CD4-positive, alpha-beta T cell (primary cell): ENCODE results near the gene AMMECR1L. TPM values are rescaled to one million over a fixed set of nuclear protein-coding genes. Genes with fewer than 3 reads are reported as not detected.

Experiments used
- ATAC-seq: fragments of 200-7000 bp; cut with Tn5 transposase; one replicate; pipeline ENCODE4 v1.10.0; 2022; ENCODE audit warnings: mild to moderate bottlenecking; ENCODE audit not compliant: poor library complexity
- CTCF ChIA-PET: fragments of 350-600 bp; sonication (Branson Sonifier 250); formaldehyde crosslinking; loops from one replicate; lab custom pipeline; 2021; ENCODE audit warnings: antibody characterized with exemption, inconsistent platforms; lab: Charles Lee
- POLR2A ChIA-PET: fragments of 350-600 bp; sonication (Branson Sonifier 250); formaldehyde crosslinking; loops from one replicate; lab custom pipeline; 2021; ENCODE audit warnings: antibody characterized with exemption, inconsistent platforms; lab: Charles Lee
- DNase-seq, 14 experiments: peaks; one replicate each; pipeline ENCODE4 v3.0.0-alpha.2; 2013 to 2020; ENCODE audit warnings: mixed read lengths in 2 of 14
- H3K27ac ChIP-seq, 2 donors: one replicate each; pipeline versions ENCODE4 v1.5.1 to v1.7.0; 2013; ENCODE audit warnings: low read length in 2 of 2, low read depth in 1 of 2, mild to moderate bottlenecking in 1 of 2
- H3K27me3 ChIP-seq, 2 experiments: 1 replicate in 1 of 2; 2 replicates in 1 of 2; pipeline versions ENCODE4 v1.6.1 to v1.7.0; 2013; ENCODE audit warnings: low read length in 2 of 2, control low read depth in 1 of 2, mild to moderate bottlenecking in 1 of 2, moderate library complexity in 1 of 2; ENCODE audit not compliant: insufficient read depth in 2 of 2, control insufficient read depth in 1 of 2
- H3K36me3 ChIP-seq: one replicate; pipeline ENCODE4 v1.6.1; 2013; ENCODE audit warnings: low read length, control low read depth; ENCODE audit not compliant: insufficient read depth
- H3K4me1 ChIP-seq: one replicate; pipeline ENCODE4 v1.6.1; 2013; ENCODE audit warnings: low read length, control low read depth; ENCODE audit not compliant: insufficient read depth
- H3K4me3 ChIP-seq: one replicate; pipeline ENCODE4 v1.5.1; 2013; ENCODE audit warnings: mild to moderate bottlenecking, low read length, moderate library complexity
- H3K9me3 ChIP-seq, 2 experiments: 1 replicate in 1 of 2; 2 replicates in 1 of 2; pipeline versions ENCODE4 v1.6.1 to v1.7.0; 2013; ENCODE audit warnings: low read length in 2 of 2, mild to moderate bottlenecking in 2 of 2, control low read depth in 1 of 2, moderate library complexity in 1 of 2; ENCODE audit not compliant: control insufficient read depth in 1 of 2, insufficient read depth in 1 of 2
- H3K27ac Mint-ChIP-seq: one replicate; pipeline ENCODE4 v1.8.0; 2020; ENCODE audit warnings: mixed read lengths
- H3K27me3 Mint-ChIP-seq: one replicate; pipeline ENCODE4 v1.8.0; 2021; ENCODE audit warnings: mixed read lengths
- H3K36me3 Mint-ChIP-seq: one replicate; pipeline ENCODE4 v1.8.0; 2021; ENCODE audit warnings: low read depth, mixed read lengths
- H3K4me1 Mint-ChIP-seq: one replicate; pipeline ENCODE4 v1.8.0; 2021; ENCODE audit warnings: low read depth, mixed read lengths
- H3K4me3 Mint-ChIP-seq: one replicate; pipeline ENCODE4 v1.8.0; 2020; ENCODE audit warnings: mild to moderate bottlenecking, mixed read lengths
- H3K9me3 Mint-ChIP-seq: one replicate; pipeline ENCODE4 v1.8.0; 2020; ENCODE audit warnings: mixed read lengths
- CTCF ChIP-seq: fragments of 200-600 bp; IDR thresholded peaks from one replicate; pipeline ENCODE4 v1.8.0; 2022; ENCODE audit warnings: antibody characterized with exemption, mild to moderate bottlenecking
- intact Hi-C, 2 experiments: fragments of 100-400 bp; cut with DNase I in 1 of 2; cut with micrococcal nuclease in 1 of 2; formaldehyde crosslinking; loops; one replicate each; pipeline versions ENCODE4 v1.15.1 to v1.9.0; 2023 to 2025; cut with DNase I, micrococcal nuclease
- total RNA-seq, 174 experiments: library from RNA in 2 of 174; stranded (reverse) in 2 of 174; gene quantifications; one replicate each; pipeline ENCODE4 v1.2.3 and lab custom pipeline; 2021 to 2026

Gene AMMECR1L
- total RNA-seq, 2 experiments from 2014 or later, result 9.6 to 10.1 TPM

- CTCF ChIA-PET, result no interaction called here
- H3K27ac Mint-ChIP-seq, result no peak overlapping the region
Measured at GRCh38 chr2:127913808-127914457, 28.2 kb upstream of the AMMECR1L start.

GRCh38 chr2:127911737-127912136, 26.0 kb upstream of the AMMECR1L start:
- H3K27ac Mint-ChIP-seq, result no peak overlapping the region
- H3K27ac ChIP-seq, result no peak overlapping the region
- H3K27me3 Mint-ChIP-seq, result peaks cover 6% of the 10 kb centered on the region
- POLR2A ChIA-PET, result no interaction called here
- H3K4me3 Mint-ChIP-seq, result no peak overlapping the region
- intact Hi-C loops, result no loop called here
- DNase-seq, result no peak
- H3K9me3 ChIP-seq, result no peaks in the 10 kb centered on the region
- no peaks in the 10 kb centered on the region for H3K4me1 Mint-ChIP-seq
- TF ChIP-seq CTCF, result no peak
- CTCF ChIA-PET, result no interaction called here
- no peak for ATAC-seq
- H3K9me3 Mint-ChIP-seq, result no peaks in the 10 kb centered on the region
- peaks cover 0 to 2% of the 10 kb centered on the region in 2 experiments for H3K27me3 ChIP-seq
- no peaks in the 10 kb centered on the region for H3K4me1 ChIP-seq
- no peaks in the 10 kb centered on the region for H3K36me3 Mint-ChIP-seq
- H3K4me3 ChIP-seq, result no peak overlapping the region
- no peaks in the 10 kb centered on the region for H3K36me3 ChIP-seq

More at GRCh38 chr2:127913808-127914457, 28.2 kb upstream of the AMMECR1L start:
- TF ChIP-seq CTCF, result no peak
- Histone ChIP-seq H3K36me3 (no peaks in the 10 kb centered on the region), H3K27me3 (no peaks in the 10 kb centered on the region), H3K9me3 (no peaks in the 10 kb centered on the region), H3K4me1 (no peaks in the 10 kb centered on the region), H3K27ac (no peak overlapping the region), H3K4me3 (no peak overlapping the region)
- Mint-ChIP-seq H3K4me1 (no peaks in the 10 kb centered on the region), H3K9me3 (no peaks in the 10 kb centered on the region), H3K27me3 (no peaks in the 10 kb centered on the region), H3K4me3 (no peak overlapping the region), H3K36me3 (no peaks in the 10 kb centered on the region)
- intact Hi-C loops, result no loop called here
- ATAC-seq (no peak), DNase-seq (no peak)
- POLR2A ChIA-PET, result no interaction called here

- Mint-ChIP-seq H3K36me3 (no peaks in the 10 kb centered on the region), H3K27me3 (peaks cover 8% of the 10 kb centered on the region), H3K27ac (no peak overlapping the region), H3K4me1 (no peaks in the 10 kb centered on the region), H3K4me3 (no peak overlapping the region), H3K9me3 (no peaks in the 10 kb centered on the region)
- H3K27me3 ChIP-seq, result peaks cover 0 to 2% of the 10 kb centered on the region in 2 experiments
- intact Hi-C loops, result no loop called here
- ATAC-seq (no peak), DNase-seq (no peak)
- no peak for TF ChIP-seq CTCF
- H3K4me3 ChIP-seq, result no peak overlapping the region
- H3K9me3 ChIP-seq, result peaks cover 0 to 5% of the 10 kb centered on the region in 2 experiments
- no peaks in the 10 kb centered on the region for H3K36me3 ChIP-seq
- H3K27ac ChIP-seq, result no peak overlapping the region
- no peaks in the 10 kb centered on the region for H3K4me1 ChIP-seq
- CTCF ChIA-PET, result no interaction called here
- POLR2A ChIA-PET, result no interaction called here
Measured at GRCh38 chr2:127910415-127910814, 24.7 kb upstream of the AMMECR1L start.
